Measurements from ENCODE around the gene GPX4. TPM values are rescaled to one million over a fixed set of nuclear protein-coding genes. Genes with fewer than 3 reads are reported as not detected.
"Not testable (repeated sequence)": the region's sequence is repeated elsewhere in the genome, so short reads cannot be mapped to it uniquely, and the experiment has no call there.

The GPX4 gene
- total RNA-seq, 1 donor from 2014 or later: 330 TPM

DNA sequence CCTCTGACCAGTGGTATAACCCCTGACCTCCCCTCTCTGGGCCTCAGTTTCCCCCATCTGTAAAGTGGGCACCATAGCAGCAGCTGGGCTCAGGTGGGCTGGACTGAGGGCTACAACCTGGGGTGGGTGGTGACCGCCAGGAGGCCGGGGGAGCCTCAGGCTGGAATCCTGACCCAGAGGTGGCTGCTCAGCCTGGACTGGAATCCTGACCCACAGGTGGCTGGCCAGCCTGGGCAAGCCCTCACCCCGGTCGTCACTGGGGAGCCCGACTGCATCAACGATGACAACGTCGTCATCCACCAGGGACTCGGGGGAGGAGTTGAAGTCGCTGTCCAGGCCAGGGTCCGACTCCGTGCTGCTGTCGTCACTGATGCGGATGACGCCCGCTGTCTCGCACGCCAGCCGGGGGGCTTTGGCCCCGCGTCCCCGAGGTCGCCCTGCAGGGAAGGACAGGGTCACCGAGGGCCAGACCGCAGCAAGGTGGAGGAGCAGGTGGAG lies 10.2 kb downstream of the GPX4 start:
- Mint-ChIP-seq H3K27ac (ENCODE audit: unreplicated experiment) (no peak overlapping the region), H3K9me3 (ENCODE audit: unreplicated experiment) (no peaks in the 10 kb centered on the region), H3K4me1 (ENCODE audit: unreplicated experiment) (no peaks in the 10 kb centered on the region), H3K27me3 (ENCODE audit: unreplicated experiment) (peaks cover 2% of the 10 kb centered on the region), H3K36me3 (ENCODE audit: low read depth, unreplicated experiment) (peaks cover 7% of the 10 kb centered on the region), H3K4me3 (ENCODE audit: unreplicated experiment) (no peak overlapping the region)
- DNase-seq (ENCODE audit: low spot score): no peak
- TF ChIP-seq, protein P1, sequence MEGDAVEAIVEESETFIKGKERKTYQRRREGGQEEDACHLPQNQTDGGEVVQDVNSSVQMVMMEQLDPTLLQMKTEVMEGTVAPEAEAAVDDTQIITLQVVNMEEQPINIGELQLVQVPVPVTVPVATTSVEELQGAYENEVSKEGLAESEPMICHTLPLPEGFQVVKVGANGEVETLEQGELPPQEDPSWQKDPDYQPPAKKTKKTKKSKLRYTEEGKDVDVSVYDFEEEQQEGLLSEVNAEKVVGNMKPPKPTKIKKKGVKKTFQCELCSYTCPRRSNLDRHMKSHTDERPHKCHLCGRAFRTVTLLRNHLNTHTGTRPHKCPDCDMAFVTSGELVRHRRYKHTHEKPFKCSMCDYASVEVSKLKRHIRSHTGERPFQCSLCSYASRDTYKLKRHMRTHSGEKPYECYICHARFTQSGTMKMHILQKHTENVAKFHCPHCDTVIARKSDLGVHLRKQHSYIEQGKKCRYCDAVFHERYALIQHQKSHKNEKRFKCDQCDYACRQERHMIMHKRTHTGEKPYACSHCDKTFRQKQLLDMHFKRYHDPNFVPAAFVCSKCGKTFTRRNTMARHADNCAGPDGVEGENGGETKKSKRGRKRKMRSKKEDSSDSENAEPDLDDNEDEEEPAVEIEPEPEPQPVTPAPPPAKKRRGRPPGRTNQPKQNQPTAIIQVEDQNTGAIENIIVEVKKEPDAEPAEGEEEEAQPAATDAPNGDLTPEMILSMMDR (IDR thresholded peaks at IDR 0.05; ENCODE audit: unreplicated experiment): no peak

DNA sequence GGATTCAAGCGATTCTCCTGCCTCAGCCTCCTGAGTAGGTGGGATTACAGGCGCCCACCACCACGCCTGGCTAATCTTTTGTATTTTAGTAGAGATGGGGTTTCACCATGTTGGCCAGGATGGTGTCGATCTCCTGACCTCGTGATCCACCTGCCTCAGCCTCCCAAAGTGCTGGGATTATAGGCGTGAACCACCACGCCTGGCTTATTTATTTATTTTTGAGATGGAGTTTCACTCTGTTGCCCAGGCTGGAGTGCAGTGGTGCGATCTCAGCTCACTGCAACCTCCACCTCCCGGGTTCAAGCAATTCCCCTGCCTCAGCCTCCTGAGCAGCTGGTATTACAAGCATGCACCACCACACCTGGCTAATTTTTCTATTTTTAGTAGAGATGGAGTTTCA lies 10.9 kb downstream of the GPX4 start:
- not testable (repeated sequence) for H3K27me3 Mint-ChIP-seq (ENCODE audit: unreplicated experiment); H3K4me1 Mint-ChIP-seq (ENCODE audit: unreplicated experiment); DNase-seq (ENCODE audit: low spot score); H3K4me3 Mint-ChIP-seq (ENCODE audit: unreplicated experiment); H3K9me3 Mint-ChIP-seq (ENCODE audit: unreplicated experiment); H3K27ac Mint-ChIP-seq (ENCODE audit: unreplicated experiment); H3K36me3 Mint-ChIP-seq (ENCODE audit: low read depth, unreplicated experiment)

DNA sequence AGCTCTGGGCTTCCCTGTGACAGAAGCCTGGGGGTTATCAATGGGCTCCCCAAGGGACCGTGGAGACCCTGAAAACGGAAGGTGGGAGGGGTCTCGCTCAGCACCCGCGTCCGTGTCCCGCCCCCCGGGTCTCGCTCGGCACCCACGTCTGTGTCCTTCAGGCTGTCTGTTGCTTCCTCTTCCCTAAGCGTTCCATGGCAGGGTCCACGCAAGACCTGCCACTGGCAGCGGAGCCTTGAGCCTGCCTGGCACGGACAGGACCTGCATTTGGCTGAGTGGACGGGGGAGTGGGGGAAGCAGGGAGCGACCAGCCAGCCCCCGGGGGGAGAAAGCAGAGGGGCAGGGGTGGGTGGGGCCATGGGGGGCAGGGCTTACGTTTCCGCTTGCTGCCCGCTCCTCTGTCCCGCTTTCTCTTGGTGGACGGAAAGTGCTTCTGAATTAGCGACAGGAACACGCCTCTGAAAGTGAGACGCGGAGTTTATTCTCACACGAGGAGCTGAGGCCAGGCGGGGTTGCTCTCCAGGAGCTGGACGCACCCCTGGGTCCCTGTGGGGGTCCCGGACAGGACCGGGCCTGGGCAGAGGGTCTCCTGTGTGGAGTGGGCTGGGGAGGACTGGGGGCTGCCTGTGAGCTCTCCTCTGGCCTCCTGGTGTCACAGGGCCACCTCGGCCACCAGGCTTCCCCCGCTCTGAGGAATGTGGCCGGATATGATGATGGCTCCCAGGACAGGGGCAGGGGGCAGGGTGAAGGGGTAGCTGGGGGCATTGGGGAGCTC lies 12.0 kb downstream of the GPX4 start:
- TF ChIP-seq, protein P1 (IDR thresholded peaks at IDR 0.05; ENCODE audit: unreplicated experiment): no peak
- H3K4me1 Mint-ChIP-seq (ENCODE audit: unreplicated experiment): no peaks in the 10 kb centered on the region
- H3K27me3 Mint-ChIP-seq (ENCODE audit: unreplicated experiment): peaks cover 2% of the 10 kb centered on the region
- H3K4me3 Mint-ChIP-seq (ENCODE audit: unreplicated experiment): no peak overlapping the region
- no peaks in the 10 kb centered on the region for H3K9me3 Mint-ChIP-seq (ENCODE audit: unreplicated experiment)
- no peak overlapping the region for H3K27ac Mint-ChIP-seq (ENCODE audit: unreplicated experiment)
- DNase-seq (ENCODE audit: low spot score): no peak
- H3K36me3 Mint-ChIP-seq (ENCODE audit: low read depth, unreplicated experiment): peaks cover 7% of the 10 kb centered on the region

DNA sequence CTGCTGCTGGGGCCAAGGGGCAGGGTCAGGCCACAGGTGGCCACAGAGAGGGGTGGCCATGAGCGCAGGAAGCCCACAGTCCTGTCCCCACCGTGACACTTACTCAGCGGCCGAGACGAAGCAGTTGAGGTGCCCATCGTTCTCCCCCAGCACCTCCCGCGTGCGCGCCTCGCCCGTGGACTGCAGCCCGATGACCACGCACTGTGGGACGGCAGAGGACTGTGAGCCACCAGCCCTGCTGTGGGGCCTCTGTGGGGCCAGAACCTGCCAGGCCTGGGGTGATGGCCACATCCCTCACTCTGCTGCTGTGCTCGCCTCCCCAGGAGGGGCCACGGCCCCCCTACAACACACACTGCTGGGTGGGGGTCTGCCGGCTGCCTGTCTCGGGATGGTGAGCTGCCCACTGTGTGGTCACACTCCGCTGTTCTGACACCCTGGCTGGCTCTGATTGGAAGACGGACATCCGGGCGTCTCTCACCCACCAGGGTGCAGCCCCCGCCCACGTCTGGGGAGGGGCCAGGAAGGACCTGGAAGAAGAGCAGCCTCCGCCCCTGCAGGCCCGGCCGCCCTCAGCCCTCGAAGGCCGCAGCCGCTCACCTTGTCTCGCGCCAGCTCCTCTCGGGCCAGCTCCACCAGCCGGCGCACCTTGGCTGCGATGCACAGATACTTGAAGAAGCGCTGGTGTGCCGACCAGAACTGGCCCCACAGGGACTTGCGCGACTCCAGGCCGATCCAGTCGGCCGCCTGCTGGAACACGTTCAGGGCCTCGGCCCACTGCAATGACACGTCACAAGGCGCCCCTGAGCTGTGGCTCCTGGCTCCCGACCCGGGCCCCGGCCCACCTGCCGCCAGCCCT lies 13.2 kb downstream of the GPX4 start:
- Mint-ChIP-seq H3K4me1 (ENCODE audit: unreplicated experiment) (no peaks in the 10 kb centered on the region), H3K27ac (ENCODE audit: unreplicated experiment) (no peak overlapping the region), H3K4me3 (ENCODE audit: unreplicated experiment) (no peak overlapping the region), H3K27me3 (ENCODE audit: unreplicated experiment) (peaks cover 4% of the 10 kb centered on the region), H3K36me3 (ENCODE audit: low read depth, unreplicated experiment) (peaks cover 13% of the 10 kb centered on the region), H3K9me3 (ENCODE audit: unreplicated experiment) (no peaks in the 10 kb centered on the region)
- DNase-seq (ENCODE audit: low spot score): no peak
- TF ChIP-seq, protein P1 (IDR thresholded peaks at IDR 0.05; ENCODE audit: unreplicated experiment): no peak

DNA sequence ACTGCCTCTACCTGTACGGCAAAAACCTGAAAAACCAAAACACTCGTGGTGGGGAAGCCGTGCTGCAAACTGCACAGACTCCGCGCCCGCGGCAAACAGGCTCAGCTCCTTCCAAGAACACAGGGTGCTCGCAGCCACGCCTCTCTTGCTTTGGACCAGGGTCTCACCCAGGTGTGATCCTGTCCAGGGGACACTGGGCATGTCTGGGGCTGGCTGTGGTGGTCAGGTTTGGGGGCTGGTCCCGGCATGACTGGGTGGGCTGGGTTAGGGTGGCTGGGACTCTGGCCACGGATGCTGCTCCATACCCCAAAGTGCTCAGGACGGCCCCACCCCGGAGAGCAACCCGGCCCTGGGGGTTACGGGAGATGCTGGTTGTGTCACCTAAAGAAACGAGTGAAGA lies 13.9 kb downstream of the GPX4 start:
- no peak for DNase-seq (ENCODE audit: low spot score)
- Mint-ChIP-seq H3K27me3 (ENCODE audit: unreplicated experiment) (peaks cover 4% of the 10 kb centered on the region), H3K27ac (ENCODE audit: unreplicated experiment) (no peak overlapping the region), H3K4me3 (ENCODE audit: unreplicated experiment) (no peak overlapping the region), H3K9me3 (ENCODE audit: unreplicated experiment) (no peaks in the 10 kb centered on the region), H3K36me3 (ENCODE audit: low read depth, unreplicated experiment) (peaks cover 13% of the 10 kb centered on the region), H3K4me1 (ENCODE audit: unreplicated experiment) (no peaks in the 10 kb centered on the region)
- TF ChIP-seq, protein P1 (IDR thresholded peaks at IDR 0.05; ENCODE audit: unreplicated experiment): no peak

Data from endothelial cell (in vitro differentiated cells).